ENCODE measurements around the gene UCK2. TPM values are rescaled to one million over a fixed set of nuclear protein-coding genes. Genes with fewer than 3 reads are reported as not detected.

UCK2 gene
- total and polyA plus RNA-seq, 12 donors, result 5.4 to 22.7 (median 14.0) TPM

GRCh38 chr1:165958306-165958705, 130.9 kb downstream of the UCK2 start:
- no peaks in the 10 kb centered on the region for H3K9me3 ChIP-seq (replicated peaks in 1 of 3)
- no peak overlapping the region for H3K27ac ChIP-seq
- TF ChIP-seq, protein P1, sequence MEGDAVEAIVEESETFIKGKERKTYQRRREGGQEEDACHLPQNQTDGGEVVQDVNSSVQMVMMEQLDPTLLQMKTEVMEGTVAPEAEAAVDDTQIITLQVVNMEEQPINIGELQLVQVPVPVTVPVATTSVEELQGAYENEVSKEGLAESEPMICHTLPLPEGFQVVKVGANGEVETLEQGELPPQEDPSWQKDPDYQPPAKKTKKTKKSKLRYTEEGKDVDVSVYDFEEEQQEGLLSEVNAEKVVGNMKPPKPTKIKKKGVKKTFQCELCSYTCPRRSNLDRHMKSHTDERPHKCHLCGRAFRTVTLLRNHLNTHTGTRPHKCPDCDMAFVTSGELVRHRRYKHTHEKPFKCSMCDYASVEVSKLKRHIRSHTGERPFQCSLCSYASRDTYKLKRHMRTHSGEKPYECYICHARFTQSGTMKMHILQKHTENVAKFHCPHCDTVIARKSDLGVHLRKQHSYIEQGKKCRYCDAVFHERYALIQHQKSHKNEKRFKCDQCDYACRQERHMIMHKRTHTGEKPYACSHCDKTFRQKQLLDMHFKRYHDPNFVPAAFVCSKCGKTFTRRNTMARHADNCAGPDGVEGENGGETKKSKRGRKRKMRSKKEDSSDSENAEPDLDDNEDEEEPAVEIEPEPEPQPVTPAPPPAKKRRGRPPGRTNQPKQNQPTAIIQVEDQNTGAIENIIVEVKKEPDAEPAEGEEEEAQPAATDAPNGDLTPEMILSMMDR (IDR thresholded peaks at IDR 0.05), result no peak
- no peak for TF ChIP-seq POLR2A (IDR thresholded peaks at IDR 0.05)
- no peaks in the 10 kb centered on the region for H3K27me3 ChIP-seq
- H3K36me3 ChIP-seq (replicated peaks in 1 of 2), result no peaks in the 10 kb centered on the region
- no peaks in the 10 kb centered on the region for H3K4me1 ChIP-seq (replicated peaks in 1 of 2)
- intact Hi-C loops (cut with DNase I), result no loop called here
- DNase-seq, result no peak
- H3K4me3 ChIP-seq, result no peak overlapping the region

- Histone ChIP-seq H3K27ac (no peak overlapping the region), H3K36me3 (replicated peaks in 1 of 2) (no peaks in the 10 kb centered on the region), H3K4me1 (replicated peaks in 1 of 2) (no peaks in the 10 kb centered on the region), H3K9me3 (replicated peaks in 1 of 3) (no peaks in the 10 kb centered on the region), H3K4me3 (no peak overlapping the region), H3K27me3 (no peaks in the 10 kb centered on the region)
- TF ChIP-seq, protein P1 (IDR thresholded peaks at IDR 0.05), result no peak
- TF ChIP-seq POLR2A (IDR thresholded peaks at IDR 0.05), result no peak
- intact Hi-C loops (cut with DNase I), result no loop called here
- DNase-seq, result no peak
- WGBS, 4 donors, result 68 to 82% (median 74%) methylated on average over 2 of the region's 2 CpGs
Measured at GRCh38 chr1:165960136-165960535, 132.7 kb downstream of the UCK2 start.

- H3K27ac ChIP-seq, result no peak overlapping the region
- intact Hi-C loops (cut with DNase I), result no loop called here
- no peaks in the 10 kb centered on the region for H3K27me3 ChIP-seq
- no peaks in the 10 kb centered on the region for H3K9me3 ChIP-seq (replicated peaks in 1 of 3)
- TF ChIP-seq, protein P1 (IDR thresholded peaks at IDR 0.05), result no peak
- TF ChIP-seq POLR2A (IDR thresholded peaks at IDR 0.05), result no peak
- no peak for DNase-seq
- no peak overlapping the region for H3K4me3 ChIP-seq
- H3K4me1 ChIP-seq (replicated peaks in 1 of 2), result no peaks in the 10 kb centered on the region
- H3K36me3 ChIP-seq (replicated peaks in 1 of 2), result no peaks in the 10 kb centered on the region
- 56 to 77% (median 66%) methylated on average over 2 of the region's 2 CpGs for WGBS, 4 donors
Measured at GRCh38 chr1:165960881-165961280, 133.5 kb downstream of the UCK2 start.

Other genes with a start within 250 kb of the UCK2 start
- gene MGST3, start 196.4 kb upstream of the UCK2 start, total RNA-seq, result 100 to 1,000 TPM; 193 to 441 (median 254) TPM
- 100 to 1,000 TPM; 287 to 434 (median 289) TPM for gene MGST3, start 196.4 kb upstream of the UCK2 start, polyA plus RNA-seq
- gene ALDH9A1, start 129.1 kb upstream of the UCK2 start, total RNA-seq, result 100 to 1,000 TPM; 127 to 269 (median 173) TPM
- 100 to 1,000 TPM in 1 of 3 donors, 10 to 100 TPM in 2; 36.0 to 232 (median 70.0) TPM for gene ALDH9A1, start 129.1 kb upstream of the UCK2 start, polyA plus RNA-seq
- gene TMCO1, start 58.7 kb upstream of the UCK2 start, total RNA-seq, result 100 to 1,000 TPM in 6 of 9 donors, 10 to 100 TPM in 3; 60.0 to 218 (median 131) TPM
- gene TMCO1, start 58.7 kb upstream of the UCK2 start, polyA plus RNA-seq, result 100 to 1,000 TPM in 1 of 3 donors, 10 to 100 TPM in 2; 33.4 to 280 (median 44.9) TPM

Measured in adrenal gland (tissue), 12 donors.